Activated T-cell treated with anti-CD3 and anti-CD28 coated beads, Interleukin-2, amount 50 U/mL, for 24 hours (primary cell): ENCODE measurements around the gene PITRM1.

Source experiments
- DNase-seq: peaks from one replicate; pipeline ENCODE4 v3.0.0-alpha.2; 2020
- H3K27ac Mint-ChIP-seq: 2 replicates; pipeline ENCODE4 v1.8.0; 2020; ENCODE audit warnings: mild to moderate bottlenecking, mixed read lengths
- H3K27me3 Mint-ChIP-seq: 2 replicates; pipeline ENCODE4 v1.8.0; 2020; ENCODE audit warnings: mixed read lengths
- H3K36me3 Mint-ChIP-seq: 2 replicates; pipeline ENCODE4 v1.8.0; 2020; ENCODE audit warnings: low read depth, mixed read lengths
- H3K4me1 Mint-ChIP-seq: 2 replicates; pipeline ENCODE4 v1.8.0; 2020; ENCODE audit warnings: low read depth, mixed read lengths
- H3K4me3 Mint-ChIP-seq: 2 replicates; pipeline ENCODE4 v1.8.0; 2020; ENCODE audit warnings: mild to moderate bottlenecking, moderate library complexity, mixed read lengths
- H3K9me3 Mint-ChIP-seq: 2 replicates; pipeline ENCODE4 v1.8.0; 2020; ENCODE audit warnings: mixed read lengths

The PITRM1 gene

GRCh38 chr10:3131098-3131497, 41.5 kb downstream of the PITRM1 start:
- peak overlapping the region; percentile 18 for H3K27ac Mint-ChIP-seq
- H3K4me1 Mint-ChIP-seq, result peaks cover 6% of the 10 kb centered on the region
- H3K4me3 Mint-ChIP-seq, result no peak overlapping the region
- no peak for DNase-seq
- peaks cover 98% of the 10 kb centered on the region for H3K36me3 Mint-ChIP-seq
- no peaks in the 10 kb centered on the region for H3K27me3 Mint-ChIP-seq
- H3K9me3 Mint-ChIP-seq, result no peaks in the 10 kb centered on the region

GRCh38 chr10:3129581-3130340, 42.8 kb downstream of the PITRM1 start:
- no peaks in the 10 kb centered on the region for H3K9me3 Mint-ChIP-seq
- H3K4me1 Mint-ChIP-seq, result peaks cover 6% of the 10 kb centered on the region
- no peak for DNase-seq
- H3K27ac Mint-ChIP-seq, result peak overlapping the region; percentile 33
- peaks cover 98% of the 10 kb centered on the region for H3K36me3 Mint-ChIP-seq
- no peak overlapping the region for H3K4me3 Mint-ChIP-seq
- no peaks in the 10 kb centered on the region for H3K27me3 Mint-ChIP-seq

- Mint-ChIP-seq H3K4me1 (peaks cover 6% of the 10 kb centered on the region), H3K36me3 (peaks cover 96% of the 10 kb centered on the region), H3K9me3 (no peaks in the 10 kb centered on the region), H3K4me3 (no peak overlapping the region), H3K27ac (no peak overlapping the region), H3K27me3 (no peaks in the 10 kb centered on the region)
- no peak for DNase-seq
Observed at GRCh38 chr10:3128379-3129130, 44.0 kb downstream of the PITRM1 start.

- Mint-ChIP-seq H3K27ac (peak overlapping the region; percentile 29), H3K36me3 (peaks cover 96% of the 10 kb centered on the region), H3K9me3 (no peaks in the 10 kb centered on the region), H3K27me3 (no peaks in the 10 kb centered on the region), H3K4me3 (no peak overlapping the region), H3K4me1 (peaks cover 3% of the 10 kb centered on the region)
- no peak for DNase-seq
Observed at GRCh38 chr10:3127921-3128320, 44.7 kb downstream of the PITRM1 start.

- no peak overlapping the region for H3K4me3 Mint-ChIP-seq
- peaks cover 96% of the 10 kb centered on the region for H3K36me3 Mint-ChIP-seq
- H3K9me3 Mint-ChIP-seq, result no peaks in the 10 kb centered on the region
- no peaks in the 10 kb centered on the region for H3K27me3 Mint-ChIP-seq
- H3K4me1 Mint-ChIP-seq, result no peaks in the 10 kb centered on the region
- DNase-seq, result no peak
- no peak overlapping the region for H3K27ac Mint-ChIP-seq
Observed at GRCh38 chr10:3126741-3127346, 45.7 kb downstream of the PITRM1 start.

GRCh38 chr10:3126249-3126648, 46.3 kb downstream of the PITRM1 start:
- H3K27ac Mint-ChIP-seq, result peak overlapping the region; percentile 33
- peaks cover 95% of the 10 kb centered on the region for H3K36me3 Mint-ChIP-seq
- no peak for DNase-seq
- no peaks in the 10 kb centered on the region for H3K9me3 Mint-ChIP-seq
- H3K27me3 Mint-ChIP-seq, result no peaks in the 10 kb centered on the region
- H3K4me3 Mint-ChIP-seq, result no peak overlapping the region
- no peaks in the 10 kb centered on the region for H3K4me1 Mint-ChIP-seq

- Mint-ChIP-seq H3K36me3 (peaks cover 97% of the 10 kb centered on the region), H3K27me3 (no peaks in the 10 kb centered on the region), H3K4me1 (no peaks in the 10 kb centered on the region), H3K9me3 (no peaks in the 10 kb centered on the region), H3K27ac (no peak overlapping the region), H3K4me3 (no peak overlapping the region)
- no peak for DNase-seq
Observed at GRCh38 chr10:3125527-3126170, 46.9 kb downstream of the PITRM1 start.

GRCh38 chr10:3124412-3125175, 48.0 kb downstream of the PITRM1 start:
- DNase-seq, result no peak
- H3K27me3 Mint-ChIP-seq, result no peaks in the 10 kb centered on the region
- H3K4me3 Mint-ChIP-seq, result no peak overlapping the region
- H3K9me3 Mint-ChIP-seq, result no peaks in the 10 kb centered on the region
- peaks cover 98% of the 10 kb centered on the region for H3K36me3 Mint-ChIP-seq
- peak overlapping the region; percentile 40 for H3K27ac Mint-ChIP-seq
- no peaks in the 10 kb centered on the region for H3K4me1 Mint-ChIP-seq

GRCh38 chr10:3123571-3124411, 48.8 kb downstream of the PITRM1 start:
- no peaks in the 10 kb centered on the region for H3K27me3 Mint-ChIP-seq
- no peaks in the 10 kb centered on the region for H3K4me1 Mint-ChIP-seq
- no peak overlapping the region for H3K4me3 Mint-ChIP-seq
- H3K36me3 Mint-ChIP-seq, result peaks cover 98% of the 10 kb centered on the region
- H3K27ac Mint-ChIP-seq, result no peak overlapping the region
- no peaks in the 10 kb centered on the region for H3K9me3 Mint-ChIP-seq
- DNase-seq, result no peak

GRCh38 chr10:3122486-3123205, 49.9 kb downstream of the PITRM1 start:
- H3K4me3 Mint-ChIP-seq, result no peak overlapping the region
- H3K27ac Mint-ChIP-seq, result peak overlapping the region; percentile 22
- H3K27me3 Mint-ChIP-seq, result no peaks in the 10 kb centered on the region
- H3K9me3 Mint-ChIP-seq, result no peaks in the 10 kb centered on the region
- peaks cover 97% of the 10 kb centered on the region for H3K36me3 Mint-ChIP-seq
- no peak for DNase-seq
- no peaks in the 10 kb centered on the region for H3K4me1 Mint-ChIP-seq

- no peaks in the 10 kb centered on the region for H3K27me3 Mint-ChIP-seq
- no peak for DNase-seq
- H3K9me3 Mint-ChIP-seq, result no peaks in the 10 kb centered on the region
- H3K36me3 Mint-ChIP-seq, result peaks cover 97% of the 10 kb centered on the region
- H3K4me3 Mint-ChIP-seq, result no peak overlapping the region
- H3K4me1 Mint-ChIP-seq, result no peaks in the 10 kb centered on the region
- H3K27ac Mint-ChIP-seq, result no peak overlapping the region
Observed at GRCh38 chr10:3122034-3122433, 50.5 kb downstream of the PITRM1 start.

- Mint-ChIP-seq H3K9me3 (no peaks in the 10 kb centered on the region), H3K27ac (no peak overlapping the region), H3K4me1 (no peaks in the 10 kb centered on the region), H3K36me3 (peaks cover 97% of the 10 kb centered on the region), H3K4me3 (no peak overlapping the region), H3K27me3 (no peaks in the 10 kb centered on the region)
- no peak for DNase-seq
Observed at GRCh38 chr10:3119796-3120459, 52.7 kb downstream of the PITRM1 start.
